Astrocyte (in vitro differentiated cells and primary cell): ENCODE results near the gene TRAK1.

Source experiments
- CTCF ChIP-seq: IDR thresholded peaks from 2 replicates; pipeline ENCODE4 v1.5.1; 2011; ENCODE audit warnings: low read depth, mild to moderate bottlenecking, inconsistent platforms, low read length, moderate library complexity; ENCODE audit not compliant: insufficient read depth
- EZH2 ChIP-seq: IDR thresholded peaks from 2 replicates; pipeline ENCODE4 v1.6.1; 2012; ENCODE audit warnings: mild to moderate bottlenecking, low read length, inconsistent platforms; ENCODE audit not compliant: insufficient read depth

- TF ChIP-seq CTCF = no peak
- TF ChIP-seq EZH2 = no peak
Measured at GRCh38 chr3:42205800-42206514, 114.8 kb downstream of the TRAK1 start.
